ENCODE data around the gene PCDH9.

GRCh38 chr13:66896933-66897332 is 333.2 kb downstream of the PCDH9 start:
- TF ChIP-seq POLR2A (IDR thresholded peaks at IDR 0.05; ENCODE audit: low read depth, low read length): no peak
- no peak for TF ChIP-seq CEBPB (IDR thresholded peaks at IDR 0.05; ENCODE audit: low read depth, low read length)
- TF ChIP-seq CTCF (conservative IDR thresholded peaks at IDR 0.05; ENCODE audit: low read depth, low read length): no peak
- no peak for TF ChIP-seq SMC3 (IDR thresholded peaks at IDR 0.05; ENCODE audit: low read depth, low read length)
- no peak for TF ChIP-seq NFE2L2 (IDR thresholded peaks at IDR 0.05; ENCODE audit: low read depth, low read length)
- no peak for TF ChIP-seq RFX5 (IDR thresholded peaks at IDR 0.05; ENCODE audit: low read depth, low read length)
- no peak for TF ChIP-seq FOS (IDR thresholded peaks at IDR 0.05; ENCODE audit: low read depth, low read length)

All from IMR-90 (cell line).